ENCODE data around the gene ACSS2. TPM values are rescaled to one million over a fixed set of nuclear protein-coding genes. Genes with fewer than 3 reads are reported as not detected.

ACSS2 gene
- total and polyA plus RNA-seq, 2 donors from 2014 or later: 53.1 to 98.9 TPM

- Histone ChIP-seq H3K27ac (ENCODE audit: low read depth in 2 of 2, low read length in 2 of 2) (no peak overlapping the region), H3K27me3 (ENCODE audit: control insufficient read depth, insufficient read depth, low read length) (no peaks in the 10 kb centered on the region), H3K9me3 (ENCODE audit: control insufficient read depth in 2 of 3, insufficient read depth in 1 of 3, low read length in 3 of 3) (no peaks in the 10 kb centered on the region), H3K36me3 (ENCODE audit: control insufficient read depth in 2 of 3, insufficient read depth in 3 of 3, low read length in 3 of 3) (peaks cover 0 to 16% (median 14%) of the 10 kb centered on the region in 3 donors), H3K4me1 (ENCODE audit: control insufficient read depth in 2 of 3, insufficient read depth in 2 of 3, low read depth in 1 of 3, low read length in 3 of 3) (peaks cover 0 to 21% (median 0%) of the 10 kb centered on the region in 3 donors), H3K4me3 (ENCODE audit: low read length in 3 of 3) (no peak overlapping the region), H3K9ac (ENCODE audit: low read length in 3 of 3) (no peak overlapping the region)
- no peak for TF ChIP-seq CTCF (IDR thresholded peaks at IDR 0.05; ENCODE audit: borderline replicate concordance, extremely low read depth, insufficient read depth)
- intact Hi-C loops (cut with DNase I): no loop called here
- DNase-seq (no peak), FAIRE-seq (no peak)
These were observed 67.6 kb downstream of the ACSS2 start for GRCh38 chr20:34943808-34944567.

- no peak for FAIRE-seq
- Histone ChIP-seq H3K27me3 (ENCODE audit: control insufficient read depth, insufficient read depth, low read length) (no peaks in the 10 kb centered on the region), H3K27ac (ENCODE audit: low read depth in 2 of 2, low read length in 2 of 2) (peak overlapping the region; percentile 80 to 81), H3K4me1 (ENCODE audit: control insufficient read depth in 2 of 3, insufficient read depth in 2 of 3, low read depth in 1 of 3, low read length in 3 of 3) (peaks cover 0 to 16% (median 0%) of the 10 kb centered on the region in 3 donors), H3K36me3 (ENCODE audit: control insufficient read depth in 2 of 3, insufficient read depth in 3 of 3, low read length in 3 of 3) (peaks cover 0 to 15% (median 12%) of the 10 kb centered on the region in 3 donors), H3K9ac (ENCODE audit: low read length in 3 of 3) (peak overlapping the region in 1 of 3 donors; percentile 13), H3K9me3 (ENCODE audit: control insufficient read depth in 2 of 3, insufficient read depth in 1 of 3, low read length in 3 of 3) (no peaks in the 10 kb centered on the region), H3K4me3 (ENCODE audit: low read length in 3 of 3) (no peak overlapping the region)
- intact Hi-C loops (cut with DNase I): no loop called here
- peak in 1 of 5 donors; percentile 13 for DNase-seq
- TF ChIP-seq CTCF (IDR thresholded peaks at IDR 0.05; ENCODE audit: borderline replicate concordance, extremely low read depth, insufficient read depth): no peak
These were observed 69.1 kb downstream of the ACSS2 start for GRCh38 chr20:34945315-34946077.

GRCh38 chr20:34946661-34947060, 70.2 kb downstream of the ACSS2 start:
- intact Hi-C loops (cut with DNase I): no loop called here
- DNase-seq (no peak), FAIRE-seq (peak; percentile 70)
- H3K4me1 ChIP-seq (ENCODE audit: control insufficient read depth in 2 of 3, insufficient read depth in 2 of 3, low read depth in 1 of 3, low read length in 3 of 3): peaks cover 0 to 20% (median under 1%) of the 10 kb centered on the region in 3 donors
- peak overlapping the region; percentile 69 to 81 for H3K27ac ChIP-seq (ENCODE audit: low read depth in 2 of 2, low read length in 2 of 2)
- peaks cover 0 to 10% (median 8%) of the 10 kb centered on the region in 3 donors for H3K36me3 ChIP-seq (ENCODE audit: control insufficient read depth in 2 of 3, insufficient read depth in 3 of 3, low read length in 3 of 3)
- H3K4me3 ChIP-seq (ENCODE audit: low read length in 3 of 3): no peak overlapping the region
- H3K27me3 ChIP-seq (ENCODE audit: control insufficient read depth, insufficient read depth, low read length): no peaks in the 10 kb centered on the region
- no peaks in the 10 kb centered on the region for H3K9me3 ChIP-seq (ENCODE audit: control insufficient read depth in 2 of 3, insufficient read depth in 1 of 3, low read length in 3 of 3)
- peak overlapping the region in 1 of 3 donors; percentile 13 for H3K9ac ChIP-seq (ENCODE audit: low read length in 3 of 3)
- TF ChIP-seq CTCF (IDR thresholded peaks at IDR 0.05; ENCODE audit: borderline replicate concordance, extremely low read depth, insufficient read depth): no peak
